GM12878 (cell line): Measurements from ENCODE around the gene IRS2.

ENCODE experiments used
- BHLHE40 ChIP-seq, 2 experiments: fragments of 450-650 bp in 1 of 2; IDR thresholded peaks; 2 replicates each; pipeline ENCODE4 v1.6.1; 2011 to 2017; ENCODE audit warnings: low read depth in 2 of 2, borderline replicate concordance in 1 of 2, improper control_type of control experiment in 1 of 2, low read length in 1 of 2, mild to moderate bottlenecking in 1 of 2
- EZH2 ChIP-seq: IDR thresholded peaks from 2 replicates; pipeline ENCODE4 v1.6.1; 2012; ENCODE audit warnings: low read depth, mild to moderate bottlenecking, control low read depth, inconsistent platforms, low read length, borderline replicate concordance; ENCODE audit not compliant: control insufficient read depth
- FOXK2 ChIP-seq: fragments of 450-650 bp; IDR thresholded peaks from 2 replicates; pipeline ENCODE4 v1.6.1; 2017; ENCODE audit warnings: mild to moderate bottlenecking, moderate library complexity
- HDGF ChIP-seq: fragments of 450-650 bp; IDR thresholded peaks from 2 replicates; pipeline ENCODE4 v1.6.1; 2016; ENCODE audit warnings: antibody characterized with exemption
- JUNB ChIP-seq: IDR thresholded peaks from 2 replicates; pipeline ENCODE4 v1.6.1; 2016; ENCODE audit warnings: antibody characterized with exemption, mild to moderate bottlenecking
- JUND ChIP-seq: IDR thresholded peaks from 2 replicates; pipeline ENCODE4 v1.6.1; 2012; ENCODE audit warnings: low read depth, mild to moderate bottlenecking, low read length, improper control_type of control experiment, moderate library complexity
- POLR2A ChIP-seq: IDR thresholded peaks from 2 replicates; pipeline ENCODE4 v1.6.1; 2011; ENCODE audit warnings: low read depth, mild to moderate bottlenecking, low read length
- TF ChIP-seq, protein P1 (sequence below), 3 experiments: IDR thresholded peaks in 2 of 3; conservative IDR thresholded peaks in 1 of 3; 2 replicates each; pipeline ENCODE4 v1.5.1; 2011; ENCODE audit warnings: low read depth in 3 of 3, low read length in 3 of 3, mild to moderate bottlenecking in 3 of 3, control low read depth in 2 of 3, moderate library complexity in 2 of 3, inconsistent platforms in 1 of 3, mixed read lengths in 1 of 3; ENCODE audit not compliant: control insufficient read depth in 2 of 3, insufficient read depth in 1 of 3; ENCODE audit errors: extremely low read depth in 1 of 3
- TF ChIP-seq, protein P2 (sequence below): IDR thresholded peaks from 2 replicates; pipeline ENCODE4 v1.6.1; 2012; ENCODE audit warnings: low read depth, low read length, improper control_type of control experiment

DNA sequence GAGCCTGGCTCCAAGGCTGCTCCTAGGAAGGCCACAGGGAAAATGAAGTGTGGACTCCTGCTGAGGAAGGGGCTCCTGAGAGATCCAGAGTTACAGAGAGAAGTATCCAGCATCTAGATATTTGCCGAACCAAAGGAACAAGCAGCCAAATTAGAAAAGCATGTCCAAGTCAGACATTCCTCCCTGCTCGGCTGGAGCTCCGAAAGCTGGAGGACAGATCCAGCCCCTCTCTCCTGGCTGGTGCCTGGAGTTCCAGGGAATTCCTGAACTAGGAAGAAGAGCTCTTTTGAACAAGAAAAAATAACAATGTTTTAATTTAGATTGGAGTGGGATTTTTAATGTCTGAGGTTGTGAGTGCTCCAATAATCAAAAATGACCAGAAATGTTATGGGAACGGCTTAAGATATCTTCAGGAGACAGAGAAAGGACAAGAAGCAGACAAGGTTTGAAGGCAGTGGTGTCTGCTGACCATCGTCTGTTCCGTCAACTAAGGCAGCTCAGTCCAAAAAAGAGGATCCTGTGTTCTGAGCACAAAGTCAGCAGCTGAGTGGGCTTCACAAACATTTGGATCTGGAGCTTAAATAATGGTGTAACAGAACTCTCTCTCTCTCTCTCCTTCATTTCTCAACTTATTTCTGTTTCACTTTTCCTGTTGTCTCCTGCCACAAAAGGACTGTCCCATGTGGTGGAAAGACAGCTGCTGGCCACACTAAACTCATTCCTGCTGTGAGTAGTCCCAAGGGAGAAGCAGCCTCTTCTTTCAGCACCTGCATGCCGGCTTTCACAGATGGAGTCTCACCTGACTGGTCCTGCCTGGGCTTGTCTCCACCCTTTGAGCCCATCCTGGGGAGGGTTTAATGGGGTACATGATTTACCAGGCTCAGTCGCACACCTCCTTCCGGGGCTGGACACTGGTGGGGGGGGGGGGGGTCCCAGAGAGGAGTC is 31.5 kb upstream of the IRS2 start:
- TF ChIP-seq, protein P1, sequence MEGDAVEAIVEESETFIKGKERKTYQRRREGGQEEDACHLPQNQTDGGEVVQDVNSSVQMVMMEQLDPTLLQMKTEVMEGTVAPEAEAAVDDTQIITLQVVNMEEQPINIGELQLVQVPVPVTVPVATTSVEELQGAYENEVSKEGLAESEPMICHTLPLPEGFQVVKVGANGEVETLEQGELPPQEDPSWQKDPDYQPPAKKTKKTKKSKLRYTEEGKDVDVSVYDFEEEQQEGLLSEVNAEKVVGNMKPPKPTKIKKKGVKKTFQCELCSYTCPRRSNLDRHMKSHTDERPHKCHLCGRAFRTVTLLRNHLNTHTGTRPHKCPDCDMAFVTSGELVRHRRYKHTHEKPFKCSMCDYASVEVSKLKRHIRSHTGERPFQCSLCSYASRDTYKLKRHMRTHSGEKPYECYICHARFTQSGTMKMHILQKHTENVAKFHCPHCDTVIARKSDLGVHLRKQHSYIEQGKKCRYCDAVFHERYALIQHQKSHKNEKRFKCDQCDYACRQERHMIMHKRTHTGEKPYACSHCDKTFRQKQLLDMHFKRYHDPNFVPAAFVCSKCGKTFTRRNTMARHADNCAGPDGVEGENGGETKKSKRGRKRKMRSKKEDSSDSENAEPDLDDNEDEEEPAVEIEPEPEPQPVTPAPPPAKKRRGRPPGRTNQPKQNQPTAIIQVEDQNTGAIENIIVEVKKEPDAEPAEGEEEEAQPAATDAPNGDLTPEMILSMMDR (IDR thresholded peaks at IDR 0.05 in 2 of 3, conservative IDR thresholded peaks at IDR 0.05 in 1 of 3; ENCODE audit: control insufficient read depth in 2 of 3, extremely low read depth in 1 of 3, insufficient read depth in 1 of 3, low read depth in 3 of 3, low read length in 3 of 3), result no peak
- TF ChIP-seq JUND (no peak), BHLHE40 (IDR thresholded peaks at IDR 0.05; ENCODE audit: borderline replicate concordance in 1 of 2, low read depth in 2 of 2, low read length in 1 of 2) (no peak), EZH2 (no peak), POLR2A (no peak), HDGF (no peak), JUNB (no peak), FOXK2 (no peak)
- TF ChIP-seq, protein P2, sequence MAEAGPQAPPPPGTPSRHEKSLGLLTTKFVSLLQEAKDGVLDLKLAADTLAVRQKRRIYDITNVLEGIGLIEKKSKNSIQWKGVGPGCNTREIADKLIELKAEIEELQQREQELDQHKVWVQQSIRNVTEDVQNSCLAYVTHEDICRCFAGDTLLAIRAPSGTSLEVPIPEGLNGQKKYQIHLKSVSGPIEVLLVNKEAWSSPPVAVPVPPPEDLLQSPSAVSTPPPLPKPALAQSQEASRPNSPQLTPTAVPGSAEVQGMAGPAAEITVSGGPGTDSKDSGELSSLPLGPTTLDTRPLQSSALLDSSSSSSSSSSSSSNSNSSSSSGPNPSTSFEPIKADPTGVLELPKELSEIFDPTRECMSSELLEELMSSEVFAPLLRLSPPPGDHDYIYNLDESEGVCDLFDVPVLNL, result no peak
